IPS-18c (cell line): ENCODE measurements around the gene ERC2.

Experiments used
- H3K4me3 ChIP-seq: 2 replicates; pipeline ENCODE4 v1.7.0; 2013; ENCODE audit warnings: low read depth, mild to moderate bottlenecking, low read length, moderate library complexity; ENCODE audit not compliant: insufficient read depth
- H3K9me3 ChIP-seq: one replicate; pipeline ENCODE4 v1.6.1; 2013; ENCODE audit warnings: mild to moderate bottlenecking, low read length, moderate library complexity; ENCODE audit not compliant: control insufficient read depth, insufficient read depth

Gene ERC2

GRCh38 chr3:55481744-55482495 lies 986.3 kb downstream of the ERC2 start:
- peak overlapping the region; percentile 71 for H3K4me3 ChIP-seq
- H3K9me3 ChIP-seq, result no peaks in the 10 kb centered on the region

- no peaks in the 10 kb centered on the region for H3K9me3 ChIP-seq
- H3K4me3 ChIP-seq, result peak overlapping the region; percentile 71
These were observed 987.1 kb downstream of the ERC2 start for GRCh38 chr3:55480911-55481743.

GRCh38 chr3:55477306-55478303 lies 990.7 kb downstream of the ERC2 start:
- Histone ChIP-seq H3K4me3 (no peak overlapping the region), H3K9me3 (no peaks in the 10 kb centered on the region)

GRCh38 chr3:55476515-55476914 lies 991.8 kb downstream of the ERC2 start:
- H3K4me3 ChIP-seq, result no peak overlapping the region
- H3K9me3 ChIP-seq, result no peaks in the 10 kb centered on the region

- H3K9me3 ChIP-seq, result no peaks in the 10 kb centered on the region
- H3K4me3 ChIP-seq, result no peak overlapping the region; the same call in 1 of the 2 replicates
These were observed 994.0 kb downstream of the ERC2 start for GRCh38 chr3:55474213-55474632.

GRCh38 chr3:55473788-55474187 lies 994.5 kb downstream of the ERC2 start:
- no peaks in the 10 kb centered on the region for H3K9me3 ChIP-seq
- no peak overlapping the region; the same call in 1 of the 2 replicates for H3K4me3 ChIP-seq

GRCh38 chr3:55471522-55472280 lies 996.6 kb downstream of the ERC2 start:
- Histone ChIP-seq H3K9me3 (no peaks in the 10 kb centered on the region), H3K4me3 (no peak overlapping the region)

- no peaks in the 10 kb centered on the region for H3K9me3 ChIP-seq
- H3K4me3 ChIP-seq, result no peak overlapping the region
These were observed 997.2 kb downstream of the ERC2 start for GRCh38 chr3:55471084-55471483.

GRCh38 chr3:55469957-55470526 lies 998.2 kb downstream of the ERC2 start:
- H3K9me3 ChIP-seq, result no peaks in the 10 kb centered on the region
- H3K4me3 ChIP-seq, result no peak overlapping the region

GRCh38 chr3:55468251-55468650 lies 1000.0 kb downstream of the ERC2 start:
- no peak overlapping the region for H3K4me3 ChIP-seq
- H3K9me3 ChIP-seq, result no peaks in the 10 kb centered on the region

- no peaks in the 10 kb centered on the region for H3K9me3 ChIP-seq
- H3K4me3 ChIP-seq, result no peak overlapping the region
These were observed 1001.2 kb downstream of the ERC2 start for GRCh38 chr3:55467099-55467498.

GRCh38 chr3:55466526-55466925 lies 1001.7 kb downstream of the ERC2 start:
- H3K4me3 ChIP-seq, result no peak overlapping the region
- no peaks in the 10 kb centered on the region for H3K9me3 ChIP-seq

GRCh38 chr3:55461896-55462295 lies 1006.4 kb downstream of the ERC2 start:
- no peak overlapping the region for H3K4me3 ChIP-seq
- no peaks in the 10 kb centered on the region for H3K9me3 ChIP-seq

GRCh38 chr3:55459838-55460237 lies 1008.4 kb downstream of the ERC2 start:
- Histone ChIP-seq H3K9me3 (no peaks in the 10 kb centered on the region), H3K4me3 (no peak overlapping the region)
